H1 (cell line): ENCODE measurements around the gene NCR2. TPM values are rescaled to one million over a fixed set of nuclear protein-coding genes. Genes with fewer than 3 reads are reported as not detected.

Source experiments
- CTCF ChIA-PET: fragments of 300-600 bp; sonication (Branson Sonifier 250); formaldehyde crosslinking; loops from one replicate; lab custom pipeline; 2021; ENCODE audit not compliant: partially characterized antibody; lab: Charles Lee
- POLR2A ChIA-PET: fragments of 300-600 bp; sonication (Branson Sonifier 250); formaldehyde crosslinking; loops from one replicate; lab custom pipeline; 2021; ENCODE audit warnings: inconsistent platforms; ENCODE audit not compliant: partially characterized antibody; lab: Charles Lee
- DNase-seq, 2 experiments: peaks; one replicate each; pipeline versions ENCODE4 v3.0.0 to v3.0.0-alpha.2; 2010 to 2022; ENCODE audit warnings: low spot score in 2 of 2, low read depth in 1 of 2, mixed read lengths in 1 of 2
- FAIRE-seq: peaks from 2 replicates; lab custom pipeline; 2011; peaks lifted over from hg19 to GRCh38; lab: Jason Lieb, UNC
- H2AFZ ChIP-seq: 2 replicates; pipeline ENCODE4 v1.8.1; 2012; ENCODE audit warnings: low read length, inconsistent platforms
- H2AK5ac ChIP-seq: 2 replicates; pipeline ENCODE4 v1.6.1; 2013; ENCODE audit warnings: low read depth, low read length
- H2BK120ac ChIP-seq: replicated peaks from 2 replicates; pipeline ENCODE3; 2013; ENCODE audit warnings: low read depth, low read length, inconsistent platforms
- H2BK12ac ChIP-seq: 2 replicates; pipeline ENCODE4 v1.6.1; 2013; ENCODE audit warnings: low read depth, low read length
- H2BK15ac ChIP-seq: 2 replicates; pipeline ENCODE4 v1.6.1; 2013; ENCODE audit warnings: low read length
- H2BK20ac ChIP-seq: 2 replicates; pipeline ENCODE4 v1.6.1; 2013; ENCODE audit warnings: low read length
- H2BK5ac ChIP-seq: 2 replicates; pipeline ENCODE4 v1.6.1; 2013; ENCODE audit warnings: low read depth, low read length
- H3K14ac ChIP-seq: 2 replicates; pipeline ENCODE4 v1.6.1; 2013; ENCODE audit warnings: inconsistent platforms; ENCODE audit not compliant: insufficient read length
- H3K18ac ChIP-seq: 2 replicates; pipeline ENCODE4 v1.6.1; 2013; ENCODE audit warnings: low read length; ENCODE audit errors: extremely low read depth
- H3K23ac ChIP-seq: 2 replicates; pipeline ENCODE4 v1.6.1; 2013; ENCODE audit warnings: inconsistent platforms; ENCODE audit not compliant: insufficient read length
- H3K23me2 ChIP-seq: 2 replicates; pipeline ENCODE4 v1.6.1; 2013; ENCODE audit warnings: low read depth, low read length
- H3K27ac ChIP-seq: 2 replicates; pipeline ENCODE4 v1.6.1; 2011; ENCODE audit warnings: low read depth, low read length, inconsistent platforms
- H3K27me3 ChIP-seq, 4 experiments: replicated peaks in 1 of 4; 1 replicate in 1 of 4; 2 replicates in 3 of 4; pipeline versions ENCODE4 v1.6.1 to v1.8.1; 2011 to 2013; ENCODE audit warnings: low read length in 3 of 4, mild to moderate bottlenecking in 3 of 4, inconsistent platforms in 2 of 4, mixed read lengths in 2 of 4, moderate library complexity in 1 of 4; ENCODE audit not compliant: control insufficient read depth in 3 of 4, insufficient read depth in 3 of 4; ENCODE audit errors: extremely low read depth in 1 of 4
- H3K36me3 ChIP-seq, 4 experiments: 2 replicates each; pipeline versions ENCODE4 v1.6.1 to v1.8.1; 2011 to 2013; ENCODE audit warnings: mild to moderate bottlenecking in 4 of 4, low read length in 3 of 4, moderate library complexity in 2 of 4, control low read depth in 1 of 4, inconsistent platforms in 1 of 4; ENCODE audit not compliant: insufficient read depth in 4 of 4, control insufficient read depth in 2 of 4
- H3K4ac ChIP-seq: replicated peaks from 2 replicates; pipeline ENCODE3; 2013; ENCODE audit warnings: low read length, low read depth, mixed read lengths, inconsistent platforms; ENCODE audit not compliant: insufficient read length
- H3K4me1 ChIP-seq, 4 experiments: replicated peaks in 1 of 4; 1 replicate in 1 of 4; 2 replicates in 3 of 4; pipeline versions ENCODE4 v1.6.1 to v1.8.1; 2011 to 2013; ENCODE audit warnings: low read length in 3 of 4, inconsistent platforms in 2 of 4, mixed read lengths in 1 of 4; ENCODE audit not compliant: insufficient read depth in 4 of 4, control insufficient read depth in 3 of 4
- H3K4me2 ChIP-seq, 2 experiments: 2 replicates each; pipeline versions ENCODE4 v1.6.1 to v1.8.1; 2011 to 2013; ENCODE audit warnings: low read depth in 2 of 2, low read length in 2 of 2, control low read depth in 1 of 2, inconsistent platforms in 1 of 2, mild to moderate bottlenecking in 1 of 2; ENCODE audit not compliant: insufficient read depth in 1 of 2
- H3K4me3 ChIP-seq, 4 experiments: fragments of 200-600, 300-600 bp in 1 of 4; sonication (generic), shearing (Covaris generic), sonication (Bioruptor Twin) in 1 of 4; 2 replicates each; pipeline versions ENCODE4 v1.5.1 to v1.8.1; 2011 to 2016; ENCODE audit warnings: low read length in 4 of 4, low read depth in 3 of 4, control low read depth in 2 of 4, inconsistent platforms in 2 of 4, mild to moderate bottlenecking in 2 of 4, mixed read lengths in 1 of 4, moderate library complexity in 1 of 4; ENCODE audit not compliant: insufficient read depth in 2 of 4; ENCODE audit errors: extremely low read depth in 1 of 4
- H3K56ac ChIP-seq: replicated peaks from 2 replicates; pipeline ENCODE3; 2013; ENCODE audit warnings: low read depth, mild to moderate bottlenecking, mixed read lengths, low read length, inconsistent platforms; ENCODE audit not compliant: insufficient read length
- H3K79me1 ChIP-seq: 2 replicates; pipeline ENCODE4 v1.6.1; 2013; ENCODE audit warnings: low read depth, low read length, control low read depth
- H3K79me2 ChIP-seq, 2 experiments: 2 replicates each; pipeline versions ENCODE4 v1.6.1 to v1.8.1; 2012 to 2013; ENCODE audit warnings: low read length in 2 of 2, mild to moderate bottlenecking in 2 of 2, inconsistent platforms in 1 of 2; ENCODE audit not compliant: insufficient read depth in 2 of 2, control insufficient read depth in 1 of 2
- H3K9ac ChIP-seq, 4 experiments: replicated peaks in 1 of 4; 1 replicate in 1 of 4; 2 replicates in 3 of 4; pipeline versions ENCODE4 v1.6.1 to v1.8.1; 2011 to 2013; ENCODE audit warnings: low read depth in 3 of 4, low read length in 3 of 4, control low read depth in 2 of 4, mild to moderate bottlenecking in 2 of 4, moderate library complexity in 2 of 4, inconsistent platforms in 1 of 4; ENCODE audit errors: extremely low read depth in 1 of 4
- H3K9me3 ChIP-seq, 2 experiments: 2 replicates each; pipeline versions ENCODE4 v1.6.1 to v1.8.1; 2012 to 2013; ENCODE audit warnings: mild to moderate bottlenecking in 2 of 2, moderate library complexity in 2 of 2, control low read depth in 1 of 2, inconsistent platforms in 1 of 2, low read depth in 1 of 2, low read length in 1 of 2, mixed read lengths in 1 of 2; ENCODE audit not compliant: insufficient read depth in 2 of 2
- H4K20me1 ChIP-seq, 2 experiments: replicated peaks in 1 of 2; 2 replicates each; pipeline versions ENCODE3 to v1.8.1; 2011 to 2013; ENCODE audit warnings: inconsistent platforms in 2 of 2, low read length in 2 of 2, mild to moderate bottlenecking in 1 of 2; ENCODE audit not compliant: insufficient read depth in 2 of 2, control insufficient read depth in 1 of 2
- H4K5ac ChIP-seq: 2 replicates; pipeline ENCODE4 v1.6.1; 2013; ENCODE audit warnings: low read length, low read depth, mixed read lengths, inconsistent platforms; ENCODE audit not compliant: insufficient read length
- H4K8ac ChIP-seq: 2 replicates; pipeline ENCODE4 v1.8.0; 2013; ENCODE audit warnings: mild to moderate bottlenecking, moderate library complexity, low read length, inconsistent platforms; ENCODE audit not compliant: insufficient read depth; ENCODE audit errors: extremely low read depth
- H4K91ac ChIP-seq: replicated peaks from 2 replicates; pipeline ENCODE3; 2013; ENCODE audit warnings: low read length, mixed read lengths, inconsistent platforms; ENCODE audit not compliant: insufficient read length
- ASH2L ChIP-seq: fragments of 200-600, 300-600 bp; sonication (generic); IDR thresholded peaks from one replicate; pipeline ENCODE4 v1.7.1; 2017; ENCODE audit warnings: low read length
- BRCA1 ChIP-seq: IDR thresholded peaks from 2 replicates; pipeline ENCODE4 v1.6.1; 2012; ENCODE audit warnings: low read depth, low read length, improper control_type of control experiment
- CBX5 ChIP-seq: fragments of 300-800, 300-1000 bp; sonication (generic); IDR thresholded peaks from 2 replicates; pipeline ENCODE4 v1.7.1; 2016; ENCODE audit warnings: antibody characterized with exemption, low read length, low read depth
- CEBPB ChIP-seq: IDR thresholded peaks from 2 replicates; pipeline ENCODE4 v1.6.1; 2012; ENCODE audit warnings: low read depth, low read length
- CHD2 ChIP-seq: IDR thresholded peaks from 2 replicates; pipeline ENCODE4 v1.6.1; 2012; ENCODE audit warnings: low read length, improper control_type of control experiment
- EZH2 ChIP-seq: fragments of 200-600 bp; sonication (generic); IDR thresholded peaks from 2 replicates; pipeline ENCODE4 v1.7.1; 2012; ENCODE audit warnings: low read depth, mild to moderate bottlenecking, moderate library complexity, low read length, inconsistent platforms; ENCODE audit not compliant: severe bottlenecking
- FOSL1 ChIP-seq: IDR thresholded peaks from 2 replicates; pipeline ENCODE4 v1.6.1; 2011; ENCODE audit warnings: mild to moderate bottlenecking, low read depth, low read length, moderate library complexity; ENCODE audit not compliant: insufficient read depth
- HDAC6 ChIP-seq: IDR thresholded peaks from one replicate; pipeline ENCODE4 v1.7.1; 2012; ENCODE audit warnings: low read depth, mild to moderate bottlenecking, inconsistent platforms, low read length, moderate library complexity
- KDM1A ChIP-seq: fragments of 200-600, 300-600 bp; sonication (generic); IDR thresholded peaks from 2 replicates; pipeline ENCODE4 v1.7.1; 2016; ENCODE audit warnings: mild to moderate bottlenecking, low read length, borderline replicate concordance
- NANOG ChIP-seq: IDR thresholded peaks from 2 replicates; pipeline ENCODE4 v1.6.1; 2011; ENCODE audit warnings: low read length, low read depth, mild to moderate bottlenecking, inconsistent platforms; ENCODE audit not compliant: insufficient read depth, poor library complexity, severe bottlenecking
- NRF1 ChIP-seq: IDR thresholded peaks from 2 replicates; pipeline ENCODE4 v1.6.1; 2011; ENCODE audit warnings: mild to moderate bottlenecking, low read depth, low read length, improper control_type of control experiment
- RBBP5 ChIP-seq: IDR thresholded peaks from 2 replicates; pipeline ENCODE4 v1.7.1; 2012; ENCODE audit warnings: low read depth, mild to moderate bottlenecking, inconsistent platforms, low read length, moderate library complexity, borderline replicate concordance
- SP4 ChIP-seq: IDR thresholded peaks from 2 replicates; pipeline ENCODE4 v1.6.1; 2012; ENCODE audit warnings: low read length, inconsistent platforms
- YY1 ChIP-seq: IDR thresholded peaks from 2 replicates; pipeline ENCODE4 v1.6.1; 2011; ENCODE audit warnings: low read depth, mild to moderate bottlenecking, low read length
- WGBS, 2 experiments: shearing (Covaris generic) in 1 of 2; methylation state at CpG; one replicate each; pipeline versions ENCODE4 v1.1.6 to v1.1.7; 2013 to 2015; ENCODE audit warnings: low lambda C conversion rate in 2 of 2, mixed read lengths in 2 of 2, inconsistent platforms in 1 of 2, low coverage in 1 of 2, missing lambda C conversion rate in 1 of 2; ENCODE audit not compliant: insufficient replicate concordance in 2 of 2, insufficient coverage in 1 of 2, insufficient read length in 1 of 2; ENCODE audit errors: extremely low coverage in 1 of 2, missing lambda C conversion rate in 1 of 2; 5-methylcytosine and 5-hydroxymethylcytosine counted together
- polyA plus RNA-seq, 7 experiments: library from polyadenylated mRNA; depleted of rRNA in 3 of 7; stranded (reverse) in 5 of 7; unstranded in 2 of 7; fragments of >200 nt in 5 of 7; fragments of 200-250 nt in 2 of 7; gene quantifications; 1 replicate in 5 of 7; 2 replicates in 1 of 7; 4 replicates in 1 of 7; pipeline versions ENCODE4 v1.2.1 to v1.2.3, GENCODE V29; 2011 to 2013; ENCODE audit warnings: missing spikeins in 2 of 7, mixed read lengths in 2 of 7
- total RNA-seq: library from RNA; stranded (reverse); fragmentation: NEBNext Ultra II Directional; extraction: Animal tissue kit (Norgen Biotek cat#: 25700); gene quantifications from 2 replicates; pipeline ENCODE4 v1.2.1, GENCODE V29; 2021
- TF ChIP-seq, protein P1 (sequence below): IDR thresholded peaks from 2 replicates; pipeline ENCODE4 v1.6.1; 2012; ENCODE audit warnings: inconsistent platforms

The NCR2 gene
- total and polyA plus RNA-seq, 2 of the 8 experiments (the other 6 are each of a cell fraction or from before 2014, with no cell fraction given): not detected

DNA sequence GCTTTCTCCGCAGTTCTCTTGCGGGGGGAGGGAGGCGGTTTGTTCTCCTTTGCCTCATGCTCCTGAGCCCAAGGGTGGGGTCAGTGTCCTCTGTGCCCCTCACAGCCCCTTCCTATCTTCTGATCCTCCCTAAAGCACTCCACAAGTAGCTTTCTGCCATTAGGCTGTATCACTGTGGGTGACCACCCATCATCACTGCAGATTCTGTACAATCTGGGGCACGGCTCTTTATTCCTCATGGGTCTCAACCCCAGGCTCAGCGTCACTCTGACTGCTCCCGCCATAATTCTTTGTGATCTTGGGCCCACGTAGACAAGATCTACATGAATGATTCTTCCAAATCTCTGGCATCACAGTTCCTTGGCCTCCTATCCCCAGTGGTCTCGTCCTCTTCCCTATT lies 10.5 kb downstream of the NCR2 start:
- H3K4me3 ChIP-seq: no peak overlapping the region
- peaks cover 4 to 6% of the 10 kb centered on the region in 2 experiments for H3K9me3 ChIP-seq
- no peaks in the 10 kb centered on the region for H3K79me2 ChIP-seq
- no peak overlapping the region for H3K14ac ChIP-seq
- H3K79me1 ChIP-seq: no peaks in the 10 kb centered on the region
- no peak overlapping the region for H3K27ac ChIP-seq
- no peak overlapping the region for H4K91ac ChIP-seq
- WGBS, 2 experiments: 85% methylated on average over 8 of the region's 8 CpGs; no CpG with 5 or more reads in 1 of the 2 experiments
- no peak overlapping the region for H2AFZ ChIP-seq
- 0 out of 7 replicates have a peak, but pooled peaks cover 0 to 2% (median 0%) of the 10 kb centered on the region in 4 experiments for H3K4me1 ChIP-seq
- no peaks in the 10 kb centered on the region; a peak in 3 of 7 replicates for H3K27me3 ChIP-seq
- FAIRE-seq (no peak), DNase-seq (peak in 1 of 2 experiments; percentile 33)
- H4K20me1 ChIP-seq: no peaks in the 10 kb centered on the region
- no peaks in the 10 kb centered on the region for H3K36me3 ChIP-seq
- H2BK120ac ChIP-seq: no peak overlapping the region
- ChIA-PET CTCF (interaction anchor here (1.4 to 1.7 kb wide), 2 partner anchors 21 to 39 kb away, joined by 3 to 5 read pairs; no protein-coding TSS in a partner anchor), POLR2A (no interaction called here)
- no peak overlapping the region for H3K4me2 ChIP-seq
- no peak overlapping the region for H2BK15ac ChIP-seq
- no peak overlapping the region for H3K23ac ChIP-seq
- H2BK5ac ChIP-seq: no peak overlapping the region
- H4K8ac ChIP-seq: no peak overlapping the region
- H3K9ac ChIP-seq: no peak overlapping the region
- no peaks in the 10 kb centered on the region for H3K23me2 ChIP-seq
- H3K4ac ChIP-seq: no peak overlapping the region
- H2AK5ac ChIP-seq: no peak overlapping the region
- H3K18ac ChIP-seq: no peak overlapping the region; the same call in 1 of the 2 replicates
- no peak overlapping the region for H4K5ac ChIP-seq
- no peak overlapping the region for H2BK20ac ChIP-seq
- H2BK12ac ChIP-seq: no peak overlapping the region
- no peak overlapping the region for H3K56ac ChIP-seq
- TF ChIP-seq BRCA1: no peak
- TF ChIP-seq ASH2L: no peak
- TF ChIP-seq CBX5: no peak
- TF ChIP-seq NRF1: no peak
- no peak for TF ChIP-seq YY1
- no peak for TF ChIP-seq FOSL1
- TF ChIP-seq CEBPB: no peak
- no peak for TF ChIP-seq KDM1A
- TF ChIP-seq SP4: no peak
- TF ChIP-seq CHD2: no peak
- TF ChIP-seq HDAC6: no peak
- no peak for TF ChIP-seq RBBP5
- no peak for TF ChIP-seq EZH2
- TF ChIP-seq, protein P1, sequence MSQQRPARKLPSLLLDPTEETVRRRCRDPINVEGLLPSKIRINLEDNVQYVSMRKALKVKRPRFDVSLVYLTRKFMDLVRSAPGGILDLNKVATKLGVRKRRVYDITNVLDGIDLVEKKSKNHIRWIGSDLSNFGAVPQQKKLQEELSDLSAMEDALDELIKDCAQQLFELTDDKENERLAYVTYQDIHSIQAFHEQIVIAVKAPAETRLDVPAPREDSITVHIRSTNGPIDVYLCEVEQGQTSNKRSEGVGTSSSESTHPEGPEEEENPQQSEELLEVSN: no peak
- no peak for TF ChIP-seq NANOG
